Tibial artery (tissue), 4 donors: ENCODE results near the gene TEKT5.
"Not testable (repeated sequence)": the region's sequence is repeated elsewhere in the genome, so short reads cannot be mapped to it uniquely, and the experiment has no call there.

Experiments used
- DNase-seq, 2 donors: peaks; one replicate each; pipeline ENCODE4 v3.0.0-alpha.2; 2019
- H3K27ac ChIP-seq, 2 donors: fragments of 200-600 bp; sonication (generic) in 1 of 2; 1 replicate in 1 of 2; 2 replicates in 1 of 2; pipeline ENCODE4 v1.5.1; 2018 to 2019; ENCODE audit warnings: mild to moderate bottlenecking in 1 of 2
- H3K27me3 ChIP-seq, 2 donors: fragments of 200-600 bp; sonication (generic) in 1 of 2; one replicate each; pipeline versions ENCODE4 v1.5.1 to v1.6.0; 2016 to 2019
- H3K36me3 ChIP-seq, 3 donors: fragments of 200-600 bp; sonication (generic) in 2 of 3; one replicate each; pipeline ENCODE4 v1.5.1; 2016 to 2019; ENCODE audit warnings: mild to moderate bottlenecking in 2 of 3
- H3K4me1 ChIP-seq, 4 donors: fragments of 200-600 bp; sonication (generic) in 2 of 4; 1 replicate in 3 of 4; 2 replicates in 1 of 4; pipeline ENCODE4 v1.5.1; 2016 to 2019
- H3K4me3 ChIP-seq, 2 donors: fragments of 200-600 bp; sonication (generic) in 1 of 2; 1 replicate in 1 of 2; 2 replicates in 1 of 2; pipeline ENCODE4 v1.5.1; 2018 to 2019; ENCODE audit warnings: mild to moderate bottlenecking in 2 of 2
- H3K9me3 ChIP-seq, 3 donors: fragments of 200-600 bp; sonication (generic) in 1 of 3; one replicate each; pipeline ENCODE4 v1.5.1; 2016 to 2019
- intact Hi-C: fragments of 100-400 bp; cut with DNase I; formaldehyde crosslinking; loops from one replicate; pipeline ENCODE4 v1.15.0; 2023; ENCODE audit warnings: low total_unique reads
- TF ChIP-seq, protein P1 (sequence below), 2 experiments: fragments of 200-600 bp in 1 of 2; fragments of 450-650 bp in 1 of 2; IDR thresholded peaks; one replicate each; pipeline ENCODE4 v1.5.1; 2017 to 2019; ENCODE audit warnings: antibody characterized with exemption in 2 of 2, mild to moderate bottlenecking in 1 of 2, moderate library complexity in 1 of 2

The TEKT5 gene

DNA sequence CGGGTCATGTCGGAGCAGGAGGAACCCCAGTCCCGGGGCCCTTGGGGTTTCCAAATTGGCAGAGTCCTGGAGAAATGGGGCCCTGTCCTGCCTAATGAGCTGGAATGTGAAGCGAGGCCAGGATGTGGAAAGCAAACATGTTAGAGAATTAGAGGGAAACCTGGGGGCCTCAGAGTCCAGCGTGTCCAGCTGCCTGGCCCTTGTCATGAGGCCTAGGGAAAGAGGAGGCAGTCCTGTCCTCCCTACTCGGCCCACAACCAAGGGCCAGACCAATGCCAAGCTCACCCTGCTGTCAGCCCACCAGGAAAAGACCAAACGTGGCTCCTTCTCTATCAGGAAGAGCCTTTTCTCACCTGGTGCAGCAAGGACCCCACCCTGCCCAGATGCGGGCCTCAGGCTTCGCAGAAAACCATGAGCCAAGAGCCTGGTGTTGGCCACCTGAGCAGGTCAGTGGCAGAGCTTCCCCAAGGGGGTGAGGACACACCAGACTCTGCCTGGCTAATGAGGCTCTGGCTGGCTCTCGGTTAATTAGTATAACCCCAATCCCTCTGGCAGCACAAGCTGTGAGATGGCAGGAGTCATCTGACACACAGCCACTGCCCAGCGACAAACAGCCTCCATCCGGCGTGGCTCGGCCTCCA is 10.1 kb downstream of the TEKT5 start:
- Histone ChIP-seq H3K27ac (no peak overlapping the region), H3K36me3 (no peaks in the 10 kb centered on the region), H3K27me3 (peaks cover 0 to 12% of the 10 kb centered on the region in 2 donors), H3K4me3 (no peak overlapping the region), H3K4me1 (no peaks in the 10 kb centered on the region), H3K9me3 (no peaks in the 10 kb centered on the region)
- intact Hi-C loops: no loop called here
- TF ChIP-seq, protein P1, sequence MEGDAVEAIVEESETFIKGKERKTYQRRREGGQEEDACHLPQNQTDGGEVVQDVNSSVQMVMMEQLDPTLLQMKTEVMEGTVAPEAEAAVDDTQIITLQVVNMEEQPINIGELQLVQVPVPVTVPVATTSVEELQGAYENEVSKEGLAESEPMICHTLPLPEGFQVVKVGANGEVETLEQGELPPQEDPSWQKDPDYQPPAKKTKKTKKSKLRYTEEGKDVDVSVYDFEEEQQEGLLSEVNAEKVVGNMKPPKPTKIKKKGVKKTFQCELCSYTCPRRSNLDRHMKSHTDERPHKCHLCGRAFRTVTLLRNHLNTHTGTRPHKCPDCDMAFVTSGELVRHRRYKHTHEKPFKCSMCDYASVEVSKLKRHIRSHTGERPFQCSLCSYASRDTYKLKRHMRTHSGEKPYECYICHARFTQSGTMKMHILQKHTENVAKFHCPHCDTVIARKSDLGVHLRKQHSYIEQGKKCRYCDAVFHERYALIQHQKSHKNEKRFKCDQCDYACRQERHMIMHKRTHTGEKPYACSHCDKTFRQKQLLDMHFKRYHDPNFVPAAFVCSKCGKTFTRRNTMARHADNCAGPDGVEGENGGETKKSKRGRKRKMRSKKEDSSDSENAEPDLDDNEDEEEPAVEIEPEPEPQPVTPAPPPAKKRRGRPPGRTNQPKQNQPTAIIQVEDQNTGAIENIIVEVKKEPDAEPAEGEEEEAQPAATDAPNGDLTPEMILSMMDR (IDR thresholded peaks at IDR 0.05): no peak
- DNase-seq: no peak

DNA sequence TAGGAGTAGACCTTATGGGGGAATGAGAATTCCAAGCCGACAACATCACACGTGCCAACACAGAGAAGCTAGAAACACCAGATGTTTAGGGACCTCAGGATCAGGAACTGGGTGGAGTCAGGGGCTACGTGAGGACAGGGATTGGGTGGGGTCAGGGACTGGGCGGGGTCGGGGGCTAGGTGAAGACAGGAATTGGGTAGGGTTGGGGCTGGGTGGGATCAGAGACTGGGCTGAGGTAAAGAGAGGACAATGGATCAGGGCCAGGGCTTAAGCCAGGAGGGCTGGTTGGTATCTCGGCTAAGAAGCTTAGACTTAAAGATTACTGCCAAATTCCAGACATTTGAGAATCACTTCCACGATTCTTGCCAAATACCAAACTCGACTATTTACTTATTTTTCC is 11.6 kb downstream of the TEKT5 start:
- intact Hi-C loops: no loop called here
- Histone ChIP-seq H3K27me3 (peaks cover 0 to 10% of the 10 kb centered on the region in 2 donors), H3K27ac (no peak overlapping the region), H3K36me3 (no peaks in the 10 kb centered on the region), H3K9me3 (no peaks in the 10 kb centered on the region), H3K4me3 (no peak overlapping the region), H3K4me1 (no peaks in the 10 kb centered on the region)
- TF ChIP-seq, protein P1 (IDR thresholded peaks at IDR 0.05): no peak
- DNase-seq: no peak

DNA sequence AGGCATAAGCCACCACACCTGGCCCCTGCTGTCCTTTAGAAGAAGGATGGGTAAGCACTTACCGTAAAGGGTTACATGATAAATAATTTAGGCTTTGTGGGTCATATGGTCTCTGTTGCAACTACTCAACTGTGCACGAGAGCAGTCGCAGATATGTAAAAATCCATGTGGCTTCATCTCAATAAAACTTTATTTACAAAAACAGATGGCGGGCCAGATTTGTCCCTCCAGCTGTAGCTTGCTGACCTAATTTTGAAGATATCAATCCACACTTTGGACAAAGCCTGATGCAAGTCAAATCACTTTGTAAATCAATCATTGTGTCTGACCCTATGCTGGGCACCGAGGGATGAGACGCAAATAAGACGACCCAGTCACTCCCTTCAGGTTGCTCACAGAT is 12.1 kb downstream of the TEKT5 start:
- H3K9me3 ChIP-seq: no peaks in the 10 kb centered on the region
- TF ChIP-seq, protein P1 (IDR thresholded peaks at IDR 0.05): no peak
- H3K36me3 ChIP-seq: no peaks in the 10 kb centered on the region
- no peak overlapping the region for H3K4me3 ChIP-seq
- no peaks in the 10 kb centered on the region for H3K4me1 ChIP-seq
- DNase-seq: no peak
- peaks cover 0 to 11% of the 10 kb centered on the region in 2 donors for H3K27me3 ChIP-seq
- intact Hi-C loops: no loop called here
- H3K27ac ChIP-seq: no peak overlapping the region

DNA sequence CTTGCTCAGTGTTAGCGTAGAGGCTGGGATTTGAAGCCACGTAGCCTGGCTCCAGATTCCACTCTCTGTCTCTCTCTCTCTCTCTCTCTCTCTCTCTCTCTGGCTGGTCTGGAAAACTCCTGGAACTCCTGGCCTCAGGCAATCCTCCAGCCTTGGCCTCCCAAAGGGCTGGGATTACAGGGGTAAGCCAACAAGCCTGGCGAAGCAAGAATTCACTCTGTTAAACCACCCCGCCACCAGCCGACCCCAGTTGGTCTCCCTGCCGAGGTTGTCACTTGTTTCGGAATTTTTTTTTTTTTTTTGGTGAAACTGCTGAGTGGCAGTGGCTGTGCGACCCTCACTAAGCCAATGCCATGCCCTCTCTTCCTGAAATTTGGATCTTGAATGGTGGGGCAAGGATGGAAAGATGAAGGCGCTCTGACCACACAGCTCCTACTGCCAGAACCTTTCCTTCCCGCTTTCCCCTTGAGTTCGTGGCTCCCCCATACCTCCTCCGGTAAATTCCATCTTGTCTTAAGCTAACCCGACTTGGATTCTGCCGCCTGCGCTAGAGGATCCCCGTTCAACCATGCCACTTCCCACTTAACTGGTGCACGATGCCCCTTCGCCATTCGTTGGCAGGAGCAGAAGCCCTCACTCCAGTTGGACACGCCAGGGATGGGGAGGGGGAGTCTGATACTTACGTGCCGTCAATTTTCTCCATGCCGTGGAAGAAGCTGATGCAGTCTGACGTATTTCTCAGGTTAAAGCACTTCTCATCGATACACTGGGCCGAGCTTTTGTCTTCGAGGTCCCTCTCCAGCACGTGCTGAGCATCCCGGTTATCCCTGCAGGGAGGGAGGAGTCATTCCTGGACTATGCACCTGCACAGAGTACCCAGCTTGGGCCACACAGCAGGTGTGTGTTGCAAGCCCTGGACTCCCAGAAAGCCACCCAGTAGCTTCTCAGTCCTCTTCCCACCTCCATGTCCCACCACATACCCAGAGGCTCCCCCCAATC is 13.1 kb downstream of the TEKT5 start:
- Histone ChIP-seq H3K4me3 (no peak overlapping the region), H3K9me3 (no peaks in the 10 kb centered on the region), H3K36me3 (no peaks in the 10 kb centered on the region), H3K4me1 (no peaks in the 10 kb centered on the region), H3K27ac (no peak overlapping the region), H3K27me3 (peaks cover 0 to 11% of the 10 kb centered on the region in 2 donors)
- intact Hi-C loops: no loop called here
- TF ChIP-seq, protein P1 (IDR thresholded peaks at IDR 0.05): no peak
- DNase-seq: no peak

DNA sequence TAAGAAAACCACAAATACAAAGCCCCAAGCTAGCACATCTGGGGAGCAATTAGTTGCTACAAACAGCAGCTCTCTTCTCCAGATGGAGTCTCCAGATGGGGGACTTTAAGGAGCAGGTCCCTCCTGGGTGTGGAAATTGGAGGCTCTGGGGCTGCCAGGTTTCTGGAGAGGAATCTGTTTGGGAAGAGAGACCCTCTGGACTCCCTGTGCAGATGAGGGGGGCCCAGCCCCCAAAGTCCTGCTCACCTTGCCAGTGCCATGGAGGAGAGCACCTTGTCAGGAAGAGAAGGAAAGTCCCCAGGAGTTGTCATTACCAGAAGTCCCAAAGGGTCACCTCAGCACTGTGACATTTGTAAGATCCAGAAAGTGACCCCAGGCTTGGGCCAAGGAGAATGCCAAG is 14.8 kb downstream of the TEKT5 start:
- H3K27ac ChIP-seq: no peak overlapping the region
- no peaks in the 10 kb centered on the region for H3K9me3 ChIP-seq
- no peaks in the 10 kb centered on the region for H3K36me3 ChIP-seq
- no peak overlapping the region for H3K4me3 ChIP-seq
- TF ChIP-seq, protein P1 (IDR thresholded peaks at IDR 0.05): no peak
- intact Hi-C loops: no loop called here
- DNase-seq: no peak
- H3K4me1 ChIP-seq: no peaks in the 10 kb centered on the region
- H3K27me3 ChIP-seq: peaks cover 0 to 22% of the 10 kb centered on the region in 2 donors

DNA sequence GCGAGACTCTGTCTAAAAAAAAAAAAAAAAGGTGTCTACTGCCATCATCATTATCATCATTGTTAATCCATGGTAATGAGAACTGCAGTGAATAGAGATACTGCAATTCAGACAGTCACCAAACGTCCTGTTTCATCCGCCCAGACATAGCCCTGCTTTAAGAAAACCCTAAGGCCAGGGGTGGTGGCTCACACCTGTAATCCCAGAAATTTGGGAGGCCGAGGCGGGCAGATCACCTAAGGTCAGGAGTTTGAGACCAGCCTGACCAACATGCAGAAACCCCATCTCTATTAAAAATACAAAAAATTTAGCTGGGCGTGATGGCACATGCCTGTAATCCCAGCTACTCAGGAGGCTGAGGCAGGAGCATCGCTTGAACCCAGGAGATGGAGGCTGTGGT is 15.3 kb downstream of the TEKT5 start:
- intact Hi-C loops, DNase-seq: not testable (repeated sequence)

More for the DNA sequence above, 15.3 kb downstream of the TEKT5 start:
- H3K4me3 ChIP-seq, H3K27ac ChIP-seq, H3K36me3 ChIP-seq, H3K9me3 ChIP-seq, H3K4me1 ChIP-seq: not testable (repeated sequence)
- peaks cover 0 to 22% of the 10 kb centered on the region in 2 donors for H3K27me3 ChIP-seq
